ENCODE measurements around the gene FCAMR.
"Not testable (repeated sequence)": the region's sequence is repeated elsewhere in the genome, so short reads cannot be mapped to it uniquely, and the experiment has no call there.

The FCAMR gene

GRCh38 chr1:206931709-206932108 is 38.6 kb downstream of the FCAMR start:
- no peak for DNase-seq (ENCODE audit: low read depth)

GRCh38 chr1:206930210-206930798 is 40.0 kb downstream of the FCAMR start:
- DNase-seq (ENCODE audit: low read depth), result no peak

GRCh38 chr1:206929524-206929923 is 40.7 kb downstream of the FCAMR start:
- no peak for DNase-seq (ENCODE audit: low read depth)

- DNase-seq (ENCODE audit: low read depth), result no peak
Observed at GRCh38 chr1:206926286-206926685, 44.0 kb downstream of the FCAMR start.

- DNase-seq (ENCODE audit: low read depth), result no peak
Observed at GRCh38 chr1:206925106-206925736, 45.0 kb downstream of the FCAMR start.

- DNase-seq (ENCODE audit: low read depth), result no peak
Observed at GRCh38 chr1:206924592-206925105, 45.6 kb downstream of the FCAMR start.

- not testable (repeated sequence) for DNase-seq (ENCODE audit: low read depth)
Observed at GRCh38 chr1:206923961-206924557, 46.2 kb downstream of the FCAMR start.

- DNase-seq (ENCODE audit: low read depth), result peak; percentile 52
Observed at GRCh38 chr1:206923009-206923960, 47.0 kb downstream of the FCAMR start.

- DNase-seq (ENCODE audit: low read depth), result no peak
Observed at GRCh38 chr1:206922524-206922923, 47.7 kb downstream of the FCAMR start.

- DNase-seq (ENCODE audit: low read depth), result peak; percentile 40
Observed at GRCh38 chr1:206921772-206922265, 48.4 kb downstream of the FCAMR start, which contains the start of gene FCMR. FCMR (minus strand) TSS chr1:206921941; CDS start chr1:206921854, 87 bp downstream.

- no peak for DNase-seq (ENCODE audit: low read depth)
Observed at GRCh38 chr1:206918076-206918475, 52.2 kb downstream of the FCAMR start.

GRCh38 chr1:206916000-206916709 is 54.1 kb downstream of the FCAMR start:
- DNase-seq (ENCODE audit: low read depth), result no peak

GRCh38 chr1:206915030-206915735 is 55.1 kb downstream of the FCAMR start:
- DNase-seq (ENCODE audit: low read depth), result no peak

- DNase-seq (ENCODE audit: low read depth), result no peak
Observed at GRCh38 chr1:206913766-206914537, 56.3 kb downstream of the FCAMR start.

- DNase-seq (ENCODE audit: low read depth), result peak; percentile 34
Observed at GRCh38 chr1:206912445-206913095, 57.7 kb downstream of the FCAMR start.

GRCh38 chr1:206911064-206911663 is 59.1 kb downstream of the FCAMR start:
- DNase-seq (ENCODE audit: low read depth), result no peak

GRCh38 chr1:206909883-206910318 is 60.4 kb downstream of the FCAMR start:
- DNase-seq (ENCODE audit: low read depth), result no peak

GRCh38 chr1:206909161-206909882 is 60.9 kb downstream of the FCAMR start:
- DNase-seq (ENCODE audit: low read depth), result peak; percentile 30

All from T-helper 22 cell (primary cell).